22Rv1 (cell line): ENCODE measurements around the gene HNF1B.

Experiments used
- H3K27ac ChIP-seq: fragments of 450-650 bp; 2 replicates; pipeline ENCODE4 v1.5.1; 2017
- CTCF ChIP-seq: fragments of 450-650 bp; IDR thresholded peaks from 2 replicates; pipeline ENCODE4 v1.5.1; 2017; ENCODE audit warnings: mild to moderate bottlenecking
- ZFX ChIP-seq: fragments of 450-650 bp; IDR thresholded peaks from 2 replicates; pipeline ENCODE4 v1.6.1; 2017; ENCODE audit warnings: antibody characterized with exemption, borderline replicate concordance

The HNF1B gene

DNA sequence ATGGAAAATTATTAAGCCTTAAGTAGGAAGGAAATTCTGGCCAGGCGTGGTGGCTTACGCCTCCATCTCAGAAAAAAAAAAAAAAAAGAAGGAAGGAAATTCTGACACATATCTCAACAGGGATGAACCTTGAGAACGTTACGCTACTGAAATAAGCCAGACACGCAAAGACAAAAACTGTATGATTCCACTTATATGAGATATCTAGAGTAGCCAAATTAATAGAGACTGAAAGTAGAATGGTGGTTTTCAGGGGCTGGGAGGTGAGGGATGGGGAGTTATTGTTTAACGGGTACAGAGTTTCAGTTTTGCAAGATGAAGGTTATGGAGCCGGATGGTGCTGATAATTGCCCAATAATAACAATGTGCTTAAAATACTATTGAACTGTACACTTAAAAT, 16.2 kb upstream of the HNF1B start:
- TF ChIP-seq CTCF (no peak), ZFX (no peak)
- H3K27ac ChIP-seq = no peak overlapping the region

- H3K27ac ChIP-seq = no peak overlapping the region
- TF ChIP-seq CTCF (no peak), ZFX (no peak)
Measured at GRCh38 chr17:37759014-37759637, 14.3 kb upstream of the HNF1B start.

DNA sequence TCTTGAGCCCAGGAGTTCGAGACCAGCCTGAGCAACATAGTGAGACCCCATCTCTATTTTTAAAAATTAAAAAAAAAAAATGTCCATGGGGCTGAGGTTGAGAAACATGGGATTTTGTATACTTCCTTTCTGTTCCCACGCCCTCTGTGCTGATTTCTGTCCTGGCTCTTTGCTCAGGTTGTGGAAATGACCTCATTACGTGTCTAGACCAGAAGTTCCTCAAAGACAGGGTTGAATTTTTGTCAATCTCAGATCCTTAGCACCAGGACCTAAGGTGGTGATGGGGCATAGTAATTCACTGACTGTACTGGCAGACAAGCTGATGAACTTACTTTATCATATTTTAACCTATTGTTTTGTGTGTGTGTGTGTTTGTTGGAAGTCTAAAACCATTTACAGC, 11.2 kb upstream of the HNF1B start:
- no peak overlapping the region for H3K27ac ChIP-seq
- TF ChIP-seq CTCF = no peak
- no peak for TF ChIP-seq ZFX

DNA sequence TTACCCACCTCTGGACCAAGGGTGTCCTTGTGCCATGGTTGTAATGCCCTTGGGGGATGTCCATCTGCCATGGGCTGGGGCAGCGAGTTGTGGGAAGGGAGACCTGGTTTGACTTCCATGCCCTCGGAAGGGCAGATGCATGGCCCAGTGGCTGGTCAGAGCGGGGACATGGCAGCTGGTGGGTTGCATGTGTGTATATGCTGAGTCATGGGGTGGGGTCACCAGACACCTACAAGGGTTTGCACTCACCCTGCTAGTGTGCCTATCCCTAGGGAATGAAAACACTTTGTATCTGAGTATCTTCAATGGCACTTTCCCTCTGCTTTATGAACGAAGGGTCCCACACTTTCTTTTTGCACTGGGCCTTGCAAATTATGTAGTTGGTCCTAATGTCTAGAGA, 10.6 kb upstream of the HNF1B start:
- no peak for TF ChIP-seq ZFX
- no peak for TF ChIP-seq CTCF
- H3K27ac ChIP-seq = no peak overlapping the region

DNA sequence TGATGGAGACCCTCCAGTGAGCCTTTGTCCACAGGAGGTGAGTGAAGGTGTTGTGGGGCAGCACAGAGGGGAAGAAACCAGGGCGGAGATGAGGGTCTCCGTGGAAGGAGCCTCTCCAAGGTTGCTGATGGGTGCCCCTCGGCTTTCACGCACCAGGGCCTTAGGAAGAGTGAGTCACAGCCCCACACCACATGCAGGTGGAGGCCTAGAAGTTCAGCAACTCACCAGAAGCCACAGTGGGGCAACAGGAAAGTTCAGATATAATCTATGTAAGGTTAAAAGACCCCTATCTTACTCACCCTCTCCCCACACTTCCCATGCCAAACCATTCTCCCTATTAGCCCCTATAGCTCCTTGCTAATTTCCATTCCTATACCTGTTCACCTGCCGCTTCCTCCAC, 9.5 kb upstream of the HNF1B start:
- no peak overlapping the region for H3K27ac ChIP-seq
- no peak for TF ChIP-seq CTCF
- TF ChIP-seq ZFX = no peak

DNA sequence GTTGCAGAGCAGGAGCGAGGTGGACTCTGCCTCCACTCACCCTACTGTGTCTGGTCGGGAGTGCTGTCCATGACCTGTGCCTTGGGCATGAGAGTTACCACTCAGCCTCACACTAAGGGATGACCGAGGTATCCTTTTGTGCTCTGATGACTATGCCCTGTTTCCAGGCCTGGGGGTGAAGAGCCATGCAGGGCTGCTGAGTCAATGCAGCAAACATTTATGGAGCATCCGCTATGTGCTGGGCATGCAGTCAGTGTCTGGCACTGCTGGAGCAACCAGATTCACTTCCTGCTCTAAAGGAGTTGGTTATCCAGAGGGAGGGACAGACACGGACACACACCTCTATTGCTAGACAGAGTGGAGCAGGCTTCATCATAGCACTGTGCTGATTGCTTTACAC, 7.6 kb upstream of the HNF1B start:
- TF ChIP-seq CTCF = no peak
- TF ChIP-seq ZFX = no peak
- no peak overlapping the region for H3K27ac ChIP-seq

DNA sequence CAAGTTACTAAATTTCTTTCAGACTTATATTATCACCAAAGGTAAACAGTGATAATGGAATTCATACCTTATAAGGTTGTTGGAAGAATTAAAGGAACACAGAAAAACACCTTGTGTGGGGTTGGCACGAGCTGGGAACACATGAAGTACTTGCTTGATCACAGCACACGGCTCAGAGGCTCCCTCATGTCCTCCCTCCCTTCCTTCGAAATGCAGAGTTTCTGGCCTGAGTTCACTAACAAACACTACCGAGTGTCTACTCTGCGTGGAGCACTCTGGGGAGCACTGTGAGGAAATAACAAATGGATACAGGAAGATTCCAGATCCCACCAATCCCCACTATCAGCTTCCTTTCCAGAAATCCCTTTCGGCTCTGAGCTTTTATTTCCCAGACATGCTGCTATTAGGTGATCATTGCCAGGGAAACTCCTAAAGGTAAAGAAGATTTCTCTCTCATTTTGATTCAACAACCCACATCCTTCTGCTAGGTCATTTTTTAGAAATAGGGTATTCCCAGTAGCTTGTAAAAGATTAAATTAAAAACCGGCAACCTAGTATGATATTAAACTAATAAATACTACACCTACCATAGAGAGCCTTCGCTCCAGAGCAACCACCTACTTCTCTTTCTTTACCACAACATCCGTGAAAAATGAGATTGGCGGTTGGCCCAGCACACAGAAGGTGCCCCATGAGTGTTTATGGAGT, 6.1 kb upstream of the HNF1B start:
- no peak overlapping the region for H3K27ac ChIP-seq
- TF ChIP-seq ZFX (no peak), CTCF (no peak)
